Measurements from ENCODE around the gene PRSS48.
"Not testable (repeated sequence)": the region's sequence is repeated elsewhere in the genome, so short reads cannot be mapped to it uniquely, and the experiment has no call there.

Gene PRSS48

DNA sequence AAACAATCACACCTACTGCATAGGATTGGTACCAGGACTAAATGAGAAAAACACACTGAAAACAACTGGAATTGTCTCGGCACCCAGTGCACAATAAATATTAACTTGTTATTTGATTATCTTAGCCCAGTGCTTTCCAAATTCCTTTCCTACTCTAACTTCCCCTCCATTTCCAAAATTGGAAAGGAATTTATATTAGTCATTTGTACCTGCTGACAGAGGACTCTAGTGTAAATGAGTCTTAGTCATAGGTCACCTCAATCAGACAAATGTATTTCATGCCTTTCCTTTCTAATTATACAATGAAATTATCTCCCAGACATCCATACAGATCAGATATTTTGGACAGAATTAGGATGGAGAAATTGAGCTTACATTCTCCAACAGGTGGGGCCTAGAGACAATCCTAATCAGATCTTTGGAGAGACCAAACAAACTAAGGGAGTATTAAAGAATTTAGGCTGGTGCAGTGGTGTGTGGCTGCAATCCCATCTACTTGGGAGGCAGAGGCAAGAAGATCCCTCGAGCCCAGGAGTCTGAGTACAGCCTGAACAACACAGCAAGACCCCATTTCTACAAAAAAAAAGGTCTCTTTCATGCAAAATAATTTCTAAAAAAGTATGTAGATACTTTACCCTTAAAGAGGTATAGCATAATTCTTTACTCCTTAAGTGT is 38.4 kb downstream of the PRSS48 start:
- H3K27me3 ChIP-seq (replicated peaks): no peaks in the 10 kb centered on the region
- H3K27ac ChIP-seq: no peak overlapping the region
- DNase-seq: no peak
- TF ChIP-seq, protein P1, sequence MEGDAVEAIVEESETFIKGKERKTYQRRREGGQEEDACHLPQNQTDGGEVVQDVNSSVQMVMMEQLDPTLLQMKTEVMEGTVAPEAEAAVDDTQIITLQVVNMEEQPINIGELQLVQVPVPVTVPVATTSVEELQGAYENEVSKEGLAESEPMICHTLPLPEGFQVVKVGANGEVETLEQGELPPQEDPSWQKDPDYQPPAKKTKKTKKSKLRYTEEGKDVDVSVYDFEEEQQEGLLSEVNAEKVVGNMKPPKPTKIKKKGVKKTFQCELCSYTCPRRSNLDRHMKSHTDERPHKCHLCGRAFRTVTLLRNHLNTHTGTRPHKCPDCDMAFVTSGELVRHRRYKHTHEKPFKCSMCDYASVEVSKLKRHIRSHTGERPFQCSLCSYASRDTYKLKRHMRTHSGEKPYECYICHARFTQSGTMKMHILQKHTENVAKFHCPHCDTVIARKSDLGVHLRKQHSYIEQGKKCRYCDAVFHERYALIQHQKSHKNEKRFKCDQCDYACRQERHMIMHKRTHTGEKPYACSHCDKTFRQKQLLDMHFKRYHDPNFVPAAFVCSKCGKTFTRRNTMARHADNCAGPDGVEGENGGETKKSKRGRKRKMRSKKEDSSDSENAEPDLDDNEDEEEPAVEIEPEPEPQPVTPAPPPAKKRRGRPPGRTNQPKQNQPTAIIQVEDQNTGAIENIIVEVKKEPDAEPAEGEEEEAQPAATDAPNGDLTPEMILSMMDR (IDR thresholded peaks at IDR 0.05; ENCODE audit: low read depth, low read length, missing control alignments): no peak
- H3K36me3 ChIP-seq (replicated peaks): no peaks in the 10 kb centered on the region
- in situ Hi-C loops (cut with HindIII; ENCODE audit: low pct_ligation_motif_present, low sequenced_read_pairs): no loop called here
- no peak overlapping the region for H3K4me3 ChIP-seq (ENCODE audit: low read depth, low read length)

DNA sequence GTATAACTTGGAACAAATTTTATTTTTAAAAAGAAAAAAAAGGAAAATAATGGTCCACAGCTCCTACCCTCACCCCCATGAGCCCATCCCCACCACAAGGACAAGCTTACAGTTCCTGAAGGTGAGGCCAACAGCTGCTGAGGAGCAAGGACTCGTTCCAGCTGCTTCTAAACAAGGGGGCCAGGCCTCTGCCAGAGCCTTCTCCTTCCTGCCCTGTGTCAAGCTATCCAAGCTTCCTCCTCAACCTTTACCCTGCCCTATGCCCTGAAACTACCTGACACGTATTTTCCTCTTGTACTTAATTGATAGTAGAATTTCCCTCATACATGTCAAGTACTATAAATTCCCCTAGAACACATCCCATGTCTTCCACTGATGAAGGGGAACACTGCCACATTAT is 39.7 kb downstream of the PRSS48 start:
- Histone ChIP-seq H3K4me3 (ENCODE audit: low read depth, low read length) (no peak overlapping the region), H3K27ac (no peak overlapping the region), H3K27me3 (replicated peaks) (no peaks in the 10 kb centered on the region), H3K36me3 (replicated peaks) (no peaks in the 10 kb centered on the region)
- in situ Hi-C loops (cut with HindIII; ENCODE audit: low pct_ligation_motif_present, low sequenced_read_pairs): no loop called here
- DNase-seq: no peak
- TF ChIP-seq, protein P1 (IDR thresholded peaks at IDR 0.05; ENCODE audit: low read depth, low read length, missing control alignments): no peak

- no peaks in the 10 kb centered on the region for H3K27me3 ChIP-seq (replicated peaks)
- H3K36me3 ChIP-seq (replicated peaks): no peaks in the 10 kb centered on the region
- TF ChIP-seq, protein P1 (IDR thresholded peaks at IDR 0.05; ENCODE audit: low read depth, low read length, missing control alignments): no peak
- in situ Hi-C loops (cut with HindIII; ENCODE audit: low pct_ligation_motif_present, low sequenced_read_pairs): no loop called here
- no peak overlapping the region for H3K4me3 ChIP-seq (ENCODE audit: low read depth, low read length)
- DNase-seq: no peak
- H3K27ac ChIP-seq: no peak overlapping the region
Measured at GRCh38 chr4:151318307-151319006, 41.5 kb downstream of the PRSS48 start.

GRCh38 chr4:151319490-151319889 is 42.5 kb downstream of the PRSS48 start:
- no peak for DNase-seq
- TF ChIP-seq, protein P1 (IDR thresholded peaks at IDR 0.05; ENCODE audit: low read depth, low read length, missing control alignments): no peak
- in situ Hi-C loops (cut with HindIII; ENCODE audit: low pct_ligation_motif_present, low sequenced_read_pairs): no loop called here
- no peak overlapping the region for H3K27ac ChIP-seq
- no peaks in the 10 kb centered on the region for H3K27me3 ChIP-seq (replicated peaks)
- H3K4me3 ChIP-seq (ENCODE audit: low read depth, low read length): no peak overlapping the region
- H3K36me3 ChIP-seq (replicated peaks): no peaks in the 10 kb centered on the region

DNA sequence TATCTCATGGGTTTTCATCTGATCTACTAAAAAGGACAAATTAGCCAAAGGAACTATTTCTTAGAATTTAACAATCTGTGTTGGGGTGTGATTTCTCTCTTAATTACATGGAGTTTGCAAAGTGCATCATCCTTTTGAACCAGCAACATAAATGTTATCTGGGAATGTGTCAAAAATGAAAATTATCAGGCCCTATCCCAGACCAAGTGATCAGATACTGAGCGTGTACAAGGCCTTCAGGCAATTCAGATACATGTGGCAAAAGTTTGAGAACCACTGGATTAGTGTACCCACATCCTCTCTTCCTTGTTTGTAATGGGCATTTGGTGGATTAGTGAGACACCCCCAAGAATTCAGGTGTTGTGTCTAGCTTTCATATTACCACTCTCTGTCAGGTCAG is 44.6 kb downstream of the PRSS48 start:
- TF ChIP-seq, protein P1 (IDR thresholded peaks at IDR 0.05; ENCODE audit: low read depth, low read length, missing control alignments): no peak
- Histone ChIP-seq H3K4me3 (ENCODE audit: low read depth, low read length) (no peak overlapping the region), H3K27me3 (replicated peaks) (no peaks in the 10 kb centered on the region), H3K36me3 (replicated peaks) (no peaks in the 10 kb centered on the region), H3K27ac (no peak overlapping the region)
- in situ Hi-C loops (cut with HindIII; ENCODE audit: low pct_ligation_motif_present, low sequenced_read_pairs): no loop called here
- DNase-seq: no peak

DNA sequence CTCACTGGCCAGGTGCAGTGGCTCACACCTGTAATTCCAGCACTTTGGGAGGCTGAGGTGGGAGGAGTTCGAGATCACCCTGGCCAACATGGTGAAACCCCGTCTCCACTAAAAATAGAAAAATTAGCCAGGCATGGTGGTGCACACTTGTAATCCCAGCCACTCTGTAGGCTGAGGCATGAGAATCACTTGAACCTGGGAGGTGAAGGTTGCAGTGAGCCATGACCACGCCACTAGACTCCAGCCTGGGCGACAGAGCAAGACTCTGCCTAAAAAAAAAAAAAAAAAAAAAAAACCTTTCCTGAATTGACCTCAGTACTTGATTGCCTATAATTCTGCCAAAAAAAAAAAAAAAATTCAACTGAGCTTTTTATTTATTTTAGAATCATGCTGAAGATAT is 45.2 kb downstream of the PRSS48 start:
- H3K36me3 ChIP-seq (replicated peaks); DNase-seq; H3K27me3 ChIP-seq (replicated peaks); H3K27ac ChIP-seq; in situ Hi-C loops (cut with HindIII; ENCODE audit: low pct_ligation_motif_present, low sequenced_read_pairs); H3K4me3 ChIP-seq (ENCODE audit: low read depth, low read length): not testable (repeated sequence)
